ENCODE measurements around the gene CLECL1.

GRCh38 chr12:9761419-9761781 is 28.5 kb upstream of the CLECL1 start:
- no peak for TF ChIP-seq CTCF (IDR thresholded peaks at IDR 0.05; ENCODE audit: poor library complexity, severe bottlenecking)
- no peak for TF ChIP-seq TAF1 (IDR thresholded peaks at IDR 0.05; ENCODE audit: low read depth)
